Stimulated activated CD8-positive, alpha-beta memory T cell treated with anti-CD3 and anti-CD28 coated beads, Interleukin-2, amount 100 ng/mL, for 48 hours (primary cell): ENCODE data around the gene CFAP107.
"Not testable (repeated sequence)": the region's sequence is repeated elsewhere in the genome, so short reads cannot be mapped to it uniquely, and the experiment has no call there.

Experiments
- DNase-seq, 2 donors: peaks; one replicate each; pipeline ENCODE4 v3.0.0-alpha.2; 2020; ENCODE audit warnings: low read depth in 2 of 2

CFAP107 gene

DNA sequence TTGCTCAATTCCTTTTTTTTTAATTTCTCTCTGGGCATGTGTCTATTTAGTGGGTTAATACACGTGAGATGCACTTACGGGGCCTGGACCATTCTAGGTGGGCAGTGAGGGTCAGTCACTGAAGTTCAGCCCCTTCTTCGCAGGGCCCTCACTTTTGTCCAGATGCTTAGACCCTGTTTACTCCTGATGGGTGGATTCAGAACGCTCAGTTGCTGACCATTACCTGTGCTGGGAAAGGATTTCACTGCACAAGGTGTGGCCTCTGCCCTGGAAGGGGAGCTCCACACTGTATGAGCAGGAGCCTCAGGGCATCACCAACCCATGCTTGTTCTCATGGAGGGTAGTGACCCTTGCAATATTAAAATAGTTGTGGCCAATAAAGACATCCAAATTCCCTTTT lies 32.1 kb downstream of the CFAP107 start:
- DNase-seq: no peak

DNA sequence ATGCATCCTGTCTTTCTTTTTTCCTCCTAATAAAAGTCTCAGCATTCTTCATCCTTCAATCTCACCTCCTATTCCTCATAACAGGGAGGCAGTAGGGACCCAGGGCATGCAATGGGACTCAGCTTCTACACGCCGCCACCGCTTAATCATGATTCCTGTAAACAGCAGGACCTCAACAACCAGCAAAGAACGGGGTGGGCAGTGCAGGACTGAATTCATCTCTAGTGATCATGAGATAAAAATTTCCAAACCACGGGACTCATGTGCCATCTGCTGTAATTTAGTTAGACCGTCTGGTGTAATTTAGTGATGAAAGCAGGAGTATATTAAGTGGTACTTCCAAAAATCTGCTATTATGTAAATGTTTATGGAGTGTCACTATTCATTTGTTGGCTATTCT lies 32.9 kb downstream of the CFAP107 start:
- DNase-seq: no peak

DNA sequence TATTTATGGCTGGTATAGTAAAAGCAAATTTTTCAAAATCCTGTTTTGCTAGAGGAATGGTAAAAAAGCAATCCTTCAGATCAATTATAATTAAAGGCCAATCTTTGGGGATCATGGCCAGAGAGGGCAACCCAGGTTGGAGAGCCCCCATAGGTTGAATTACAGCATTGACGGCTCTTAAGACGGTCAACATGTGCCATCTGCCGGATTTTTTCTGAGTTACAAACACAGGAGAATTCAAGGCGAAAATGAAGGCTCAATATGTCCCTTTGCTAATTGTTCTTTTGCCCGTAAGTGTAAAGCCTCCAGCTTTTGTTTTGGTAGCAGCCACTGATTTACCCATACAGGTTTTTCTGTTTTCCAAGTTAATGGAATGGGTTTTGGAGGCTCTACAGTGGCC lies 35.5 kb downstream of the CFAP107 start:
- not testable (repeated sequence) for DNase-seq

DNA sequence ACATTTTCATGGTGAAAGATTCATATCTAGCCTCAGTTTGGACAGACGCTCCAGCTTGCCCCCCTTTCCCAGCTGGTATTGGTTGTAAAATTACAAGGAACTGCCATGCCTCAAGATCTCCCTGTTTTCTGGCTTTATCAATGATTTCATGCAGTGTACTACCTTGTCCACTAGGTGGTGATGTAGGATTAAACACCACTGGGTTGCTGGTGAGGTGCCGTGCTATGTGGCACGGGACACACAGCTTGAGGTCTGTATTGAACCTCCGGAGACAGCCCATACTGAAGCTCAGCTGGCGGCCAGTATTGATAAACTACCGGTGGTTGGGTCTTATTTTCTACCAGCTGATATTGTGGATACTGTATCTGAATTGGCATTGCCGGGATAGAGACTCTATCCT lies 37.8 kb downstream of the CFAP107 start:
- DNase-seq: not testable (repeated sequence)

DNA sequence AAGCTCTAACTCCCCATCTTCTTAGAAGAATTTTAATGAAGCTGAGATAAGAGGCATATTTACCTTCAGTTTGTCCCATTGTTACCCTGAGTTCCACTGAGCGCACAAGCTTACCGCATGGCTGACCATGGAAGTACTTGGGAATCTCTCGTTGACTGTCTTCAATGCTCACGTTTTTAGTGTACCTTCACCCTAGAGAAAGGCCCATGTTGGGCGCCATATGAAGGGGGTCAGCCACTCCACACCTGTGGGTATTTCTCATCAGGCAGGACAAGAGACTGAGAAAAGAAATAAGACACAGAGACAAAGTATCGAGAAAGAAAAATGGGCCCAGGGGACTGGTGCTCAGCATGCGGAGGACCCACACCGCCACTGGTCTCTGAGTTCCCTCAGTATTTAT lies 38.7 kb downstream of the CFAP107 start:
- DNase-seq: not testable (repeated sequence)

DNA sequence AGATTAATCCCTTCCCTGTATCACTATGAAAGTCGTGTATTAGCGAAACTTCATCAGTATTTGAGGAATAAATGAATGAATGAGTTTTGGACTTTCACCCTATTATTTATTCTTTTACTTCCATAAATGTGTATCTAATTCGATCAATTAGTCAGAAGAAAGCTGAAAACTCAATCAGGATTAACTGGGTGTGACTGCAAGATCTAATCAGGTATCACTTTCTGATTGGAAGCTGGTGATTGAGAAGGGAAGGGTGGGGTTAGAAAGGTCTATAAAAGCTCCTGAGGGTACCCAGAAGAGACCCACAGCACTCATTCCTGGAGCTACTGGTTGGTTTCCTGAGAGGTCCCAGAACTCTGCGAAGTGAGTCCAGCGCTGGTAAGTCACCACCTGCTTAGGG lies 45.1 kb downstream of the CFAP107 start, which contains the start of gene PRAMEF1:
PRAMEF1 (plus strand) TSS at position 301 of the 400 bp plus-strand sequence. CDS start 1,831 bp downstream, outside the sequence.
- DNase-seq: not testable (repeated sequence)

DNA sequence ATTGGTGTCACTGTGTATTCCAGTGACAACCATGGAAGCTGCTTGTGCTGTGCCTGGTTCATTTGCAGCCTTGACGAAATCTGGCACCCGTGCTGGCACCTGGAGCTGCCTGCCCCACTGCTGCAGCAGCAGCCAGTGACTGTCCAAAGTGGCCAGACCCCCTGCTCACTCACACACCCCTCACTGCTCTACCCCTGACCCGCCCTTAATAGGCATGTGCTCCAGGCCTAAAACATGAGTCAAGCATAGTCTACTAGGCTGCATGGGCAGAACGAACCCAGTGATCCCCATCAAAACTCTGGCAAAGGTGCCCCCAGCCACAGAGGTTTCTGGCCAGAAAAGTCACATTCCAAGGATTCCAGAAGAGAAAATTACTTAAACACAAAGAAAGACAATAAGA lies 52.9 kb downstream of the CFAP107 start:
- DNase-seq: no peak

DNA sequence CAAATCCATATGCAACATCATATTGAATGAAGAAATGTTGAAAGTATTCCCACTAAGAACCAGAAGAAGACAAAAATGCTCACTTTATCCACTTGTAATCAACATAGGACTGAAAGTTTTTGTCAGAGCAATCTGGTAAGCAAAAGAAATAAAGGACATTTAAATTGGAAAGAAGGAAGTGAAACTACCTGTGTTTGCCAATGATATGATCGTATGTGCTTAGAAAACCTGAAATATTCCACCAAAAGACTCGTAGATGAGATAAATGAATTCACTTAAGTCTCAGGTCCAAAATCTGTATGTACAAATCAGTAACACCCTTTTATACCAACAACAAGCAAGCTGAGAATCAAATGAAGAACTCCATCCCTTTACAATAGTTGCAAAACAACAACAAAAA lies 53.7 kb downstream of the CFAP107 start:
- no peak for DNase-seq

DNA sequence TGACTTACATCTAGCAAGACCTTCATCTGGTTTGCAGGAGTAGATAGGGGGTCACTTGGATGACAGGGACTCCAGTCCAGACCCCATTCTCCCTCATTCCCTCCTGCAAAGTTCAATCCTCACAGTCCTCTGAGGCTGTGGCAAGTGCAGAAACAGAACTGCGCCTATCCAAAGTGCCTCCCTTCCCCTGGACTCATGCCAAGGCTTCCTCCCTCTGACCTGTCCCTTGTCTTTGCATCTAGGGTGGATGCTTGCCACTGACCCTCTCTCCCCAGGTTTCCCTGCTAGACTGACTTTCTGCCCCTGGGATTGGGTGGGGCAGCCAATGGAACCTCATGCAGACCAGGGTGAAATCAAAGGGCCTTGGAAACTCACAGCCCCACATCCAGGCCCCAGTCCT lies 63.9 kb downstream of the CFAP107 start:
- DNase-seq: no peak

DNA sequence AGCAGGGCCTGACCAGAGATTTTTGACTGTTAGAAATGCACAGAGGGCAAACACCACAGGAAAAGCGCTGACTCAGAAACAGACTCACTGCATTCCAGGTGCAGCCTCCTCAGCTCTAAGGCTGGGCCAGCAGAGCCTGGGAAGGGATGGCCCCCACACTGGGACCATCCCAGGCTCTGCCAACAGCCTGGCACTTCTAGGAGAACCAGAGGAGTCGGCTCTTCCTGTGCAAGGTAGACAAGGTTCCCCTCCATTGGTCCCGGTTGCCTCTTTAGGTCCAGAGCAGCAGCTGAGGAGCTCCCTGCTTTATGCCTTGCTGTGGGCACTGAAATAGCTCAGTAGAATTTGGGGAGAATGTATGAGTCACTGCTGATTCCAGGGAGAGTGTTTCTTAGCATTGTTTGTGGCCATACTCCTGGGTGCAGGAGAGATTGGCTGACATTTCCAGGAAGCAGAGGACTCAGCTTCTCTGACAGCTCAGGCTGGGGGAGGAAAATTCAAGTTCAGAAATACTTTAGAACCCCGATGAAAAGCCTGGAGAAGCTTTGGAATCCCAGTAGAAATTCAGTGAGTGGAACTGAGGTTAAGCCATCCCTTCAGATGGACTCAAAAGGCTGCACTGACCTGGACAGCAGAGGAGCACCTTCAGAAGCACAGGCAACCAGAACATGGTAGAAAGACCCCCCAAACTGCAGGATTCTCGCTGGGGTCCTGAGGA lies 64.8 kb downstream of the CFAP107 start:
- DNase-seq: no peak

DNA sequence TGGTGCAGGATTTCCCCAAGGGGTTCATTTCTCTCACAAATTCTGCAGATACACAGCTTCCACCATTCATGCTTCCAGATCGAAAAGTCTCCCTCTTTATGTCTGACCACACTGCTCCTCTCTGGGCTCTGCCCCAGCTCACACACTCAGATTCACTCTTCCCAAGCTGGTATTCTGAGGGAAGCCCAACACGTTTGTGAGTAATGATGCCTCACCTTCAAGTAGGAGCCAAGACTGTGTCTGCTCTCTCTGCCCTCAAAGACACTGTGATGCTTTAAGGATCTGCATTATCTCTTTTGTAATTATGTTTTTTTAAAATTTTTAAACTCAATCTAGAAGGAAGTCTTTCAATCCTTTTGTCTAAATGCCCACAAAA lies 65.4 kb downstream of the CFAP107 start:
- no peak for DNase-seq
